ENCODE data around the gene PDE4D.

The PDE4D gene

DNA sequence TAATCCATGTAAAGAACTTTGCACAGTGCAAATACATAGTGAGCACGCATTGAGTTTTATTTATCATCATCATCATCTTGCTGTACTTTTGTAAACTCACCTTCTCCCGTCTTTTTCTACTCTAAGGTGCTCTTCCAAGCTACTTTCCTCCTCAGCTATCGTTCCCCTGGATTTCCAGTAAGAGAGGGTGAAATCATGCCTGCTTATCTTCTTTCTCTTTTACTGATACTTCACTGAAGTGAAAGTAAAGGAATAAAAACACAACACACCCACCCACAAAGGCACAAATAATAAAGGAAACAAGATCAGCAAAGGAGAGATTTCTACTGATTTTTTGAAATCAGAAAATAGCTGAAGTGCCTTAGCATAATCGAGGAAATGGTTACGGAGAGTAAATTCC, 800.8 kb downstream of the PDE4D start:
- DNase-seq (ENCODE audit: low read depth): no peak
- TF ChIP-seq CTCF (IDR thresholded peaks at IDR 0.05; ENCODE audit: insufficient read depth, low read depth, low read length, missing control alignments): no peak
- no peak overlapping the region for H3K4me3 ChIP-seq (ENCODE audit: low read length)

GRCh38 chr5:59091965-59092364, 801.6 kb downstream of the PDE4D start:
- DNase-seq (ENCODE audit: low read depth): no peak
- no peak for TF ChIP-seq CTCF (IDR thresholded peaks at IDR 0.05; ENCODE audit: insufficient read depth, low read depth, low read length, missing control alignments)
- H3K4me3 ChIP-seq (ENCODE audit: low read length): no peak overlapping the region

DNA sequence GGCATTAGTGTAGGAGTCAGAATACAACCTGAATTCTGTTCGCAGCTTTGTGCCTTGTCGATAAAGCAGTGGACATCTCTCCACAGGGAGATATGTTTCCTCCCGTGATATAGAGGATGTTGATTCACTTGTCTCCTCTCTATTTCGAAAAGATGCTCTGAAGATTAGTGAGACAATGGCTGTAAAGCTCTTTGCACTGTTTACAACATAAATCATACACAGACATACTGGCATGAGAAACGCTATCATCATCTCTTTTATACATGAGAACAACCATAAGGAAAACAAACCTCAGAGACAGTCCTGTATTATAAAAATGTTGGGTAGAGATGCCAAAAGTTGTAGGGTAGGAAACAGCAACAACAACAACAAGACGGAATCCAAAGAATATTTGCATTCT, 803.2 kb downstream of the PDE4D start:
- DNase-seq (ENCODE audit: low read depth): no peak
- H3K4me3 ChIP-seq (ENCODE audit: low read length): no peak overlapping the region
- TF ChIP-seq CTCF (IDR thresholded peaks at IDR 0.05; ENCODE audit: insufficient read depth, low read depth, low read length, missing control alignments): no peak

DNA sequence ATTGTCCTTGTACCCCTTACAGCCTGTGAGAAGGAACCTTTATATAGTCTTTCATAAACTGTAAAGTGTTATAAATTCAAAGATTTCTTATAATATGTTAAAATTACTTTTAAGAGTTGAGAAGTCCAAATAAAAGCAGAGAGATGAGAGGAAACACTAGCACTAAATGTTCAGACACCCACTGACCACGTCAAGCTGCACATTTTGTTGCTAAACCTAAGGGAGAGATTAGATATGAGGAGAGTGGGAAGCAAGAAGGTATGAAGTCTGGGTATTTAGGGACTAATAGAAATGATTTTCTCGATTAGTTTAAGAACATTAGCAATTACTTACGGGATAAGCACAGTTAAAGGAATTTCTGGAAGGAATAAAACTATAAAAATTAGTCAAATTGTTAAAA, 803.8 kb downstream of the PDE4D start:
- no peak for TF ChIP-seq CTCF (IDR thresholded peaks at IDR 0.05; ENCODE audit: insufficient read depth, low read depth, low read length, missing control alignments)

DNA sequence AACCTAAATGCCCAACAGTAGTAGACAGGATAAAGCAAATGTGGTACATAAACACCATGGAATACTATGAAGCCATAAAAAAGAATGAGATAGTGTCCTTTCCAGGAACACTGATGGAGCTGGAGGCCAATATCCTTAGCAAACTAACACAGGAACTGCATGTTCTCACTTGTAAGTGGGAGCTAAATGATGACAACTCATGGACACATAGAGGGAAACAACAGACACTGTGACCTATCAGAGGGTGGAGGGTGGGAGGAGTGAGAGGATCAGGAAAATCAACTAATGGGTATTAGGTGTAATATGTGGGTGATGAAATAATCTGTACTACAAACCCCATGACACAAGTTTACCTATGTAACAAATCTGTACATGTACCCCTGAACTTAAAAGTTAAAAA, 805.0 kb downstream of the PDE4D start:
- peak; percentile 61 for DNase-seq (ENCODE audit: low read depth)
- no peak overlapping the region for H3K4me3 ChIP-seq (ENCODE audit: low read length)
- TF ChIP-seq CTCF (IDR thresholded peaks at IDR 0.05; ENCODE audit: insufficient read depth, low read depth, low read length, missing control alignments): no peak

More for the DNA sequence above, 803.8 kb downstream of the PDE4D start:
- H3K4me3 ChIP-seq (ENCODE audit: low read length): no peak overlapping the region
- DNase-seq (ENCODE audit: low read depth): no peak

DNA sequence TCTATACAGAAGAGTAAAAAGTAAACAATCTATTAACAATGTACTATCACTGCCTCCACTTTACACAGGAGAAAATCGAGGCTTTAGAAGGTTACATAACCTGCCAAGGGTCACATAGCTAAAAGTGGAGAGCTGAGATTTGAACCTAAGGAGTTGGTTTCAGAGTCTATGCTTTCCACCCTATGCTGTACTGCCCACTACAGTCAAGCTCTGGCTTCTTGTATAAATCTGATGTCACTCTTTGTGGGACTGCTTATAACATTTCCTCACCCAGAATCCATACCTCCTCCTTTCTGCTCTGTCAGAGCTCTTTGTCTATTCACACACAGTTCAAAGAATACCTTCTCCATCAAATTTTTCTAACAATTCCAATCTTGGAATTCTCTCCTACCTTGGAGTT, 807.5 kb downstream of the PDE4D start:
- no peak overlapping the region for H3K4me3 ChIP-seq (ENCODE audit: low read length)
- DNase-seq (ENCODE audit: low read depth): no peak
- TF ChIP-seq CTCF (IDR thresholded peaks at IDR 0.05; ENCODE audit: insufficient read depth, low read depth, low read length, missing control alignments): no peak

DNA sequence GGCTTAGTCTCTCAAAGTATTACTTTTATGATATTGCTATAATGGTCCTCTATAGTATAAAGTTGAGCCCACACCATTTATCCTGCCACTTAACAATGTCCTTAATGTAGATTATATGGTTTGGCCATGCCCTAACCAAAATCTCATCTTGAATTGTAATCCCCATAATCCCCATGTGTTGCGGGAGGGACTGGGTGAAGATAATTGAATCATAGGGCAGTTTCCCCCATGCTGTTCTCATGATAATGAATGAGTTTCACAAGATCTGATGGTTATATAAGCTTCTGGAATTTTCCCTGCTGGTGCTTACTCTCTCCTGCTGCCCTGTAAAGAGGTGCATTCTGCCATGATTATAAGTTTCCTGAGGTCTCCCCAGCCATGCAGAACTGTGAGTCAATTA, 811.8 kb downstream of the PDE4D start:
- no peak for TF ChIP-seq CTCF (IDR thresholded peaks at IDR 0.05; ENCODE audit: insufficient read depth, low read depth, low read length, missing control alignments)
- DNase-seq (ENCODE audit: low read depth): no peak
- no peak overlapping the region for H3K4me3 ChIP-seq (ENCODE audit: low read length)

Data from epithelial cell of esophagus (primary cell).